ENCODE data around the gene PSMD9. TPM values are rescaled to one million over a fixed set of nuclear protein-coding genes. Genes with fewer than 3 reads are reported as not detected.
A peak's percentile ranks its signal among the peaks of the same experiment; 100 is the strongest.

The PSMD9 gene
- total RNA-seq, 4 donors from 2014 or later, result 52.1 to 104 (median 71.4) TPM

- H3K27me3 ChIP-seq, result no peaks in the 10 kb centered on the region
- H3K9me3 ChIP-seq, result no peaks in the 10 kb centered on the region
- intact Hi-C loops (cut with DNase I), result loop anchor here (10.0 kb wide), 1 partner anchor 113 kb away; the partner anchor contains the start of gene BCL7A
- TF ChIP-seq, protein P1, sequence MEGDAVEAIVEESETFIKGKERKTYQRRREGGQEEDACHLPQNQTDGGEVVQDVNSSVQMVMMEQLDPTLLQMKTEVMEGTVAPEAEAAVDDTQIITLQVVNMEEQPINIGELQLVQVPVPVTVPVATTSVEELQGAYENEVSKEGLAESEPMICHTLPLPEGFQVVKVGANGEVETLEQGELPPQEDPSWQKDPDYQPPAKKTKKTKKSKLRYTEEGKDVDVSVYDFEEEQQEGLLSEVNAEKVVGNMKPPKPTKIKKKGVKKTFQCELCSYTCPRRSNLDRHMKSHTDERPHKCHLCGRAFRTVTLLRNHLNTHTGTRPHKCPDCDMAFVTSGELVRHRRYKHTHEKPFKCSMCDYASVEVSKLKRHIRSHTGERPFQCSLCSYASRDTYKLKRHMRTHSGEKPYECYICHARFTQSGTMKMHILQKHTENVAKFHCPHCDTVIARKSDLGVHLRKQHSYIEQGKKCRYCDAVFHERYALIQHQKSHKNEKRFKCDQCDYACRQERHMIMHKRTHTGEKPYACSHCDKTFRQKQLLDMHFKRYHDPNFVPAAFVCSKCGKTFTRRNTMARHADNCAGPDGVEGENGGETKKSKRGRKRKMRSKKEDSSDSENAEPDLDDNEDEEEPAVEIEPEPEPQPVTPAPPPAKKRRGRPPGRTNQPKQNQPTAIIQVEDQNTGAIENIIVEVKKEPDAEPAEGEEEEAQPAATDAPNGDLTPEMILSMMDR (IDR thresholded peaks at IDR 0.05), result no peak
- no peak for TF ChIP-seq POLR2A (IDR thresholded peaks at IDR 0.05)
- H3K4me1 ChIP-seq, result no peaks in the 10 kb centered on the region
- H3K36me3 ChIP-seq, result peaks cover 4 to 99% (median 16%) of the 10 kb centered on the region in 3 donors
- no peak overlapping the region for H3K27ac ChIP-seq
- 62 to 73% methylated on average over 14 of the region's 14 CpGs for WGBS, 2 donors
- H3K4me3 ChIP-seq, result no peak overlapping the region
- no peak for DNase-seq
Observed at GRCh38 chr12:121911824-121912585, 23.4 kb downstream of the PSMD9 start.

- Histone ChIP-seq H3K4me1 (peaks cover 3 to 13% (median 3%) of the 10 kb centered on the region in 3 donors), H3K36me3 (peaks cover 4 to 78% (median 8%) of the 10 kb centered on the region in 3 donors), H3K4me3 (no peak overlapping the region), H3K27ac (no peak overlapping the region), H3K9me3 (no peaks in the 10 kb centered on the region), H3K27me3 (no peaks in the 10 kb centered on the region)
- 48 to 53% methylated on average over 5 of the region's 5 CpGs for WGBS, 2 donors
- intact Hi-C loops (cut with DNase I), result loop anchor here (10.0 kb wide), 1 partner anchor 109 kb away; the partner anchor contains the start of gene BCL7A
- TF ChIP-seq POLR2A (IDR thresholded peaks at IDR 0.05), result no peak
- TF ChIP-seq, protein P1 (IDR thresholded peaks at IDR 0.05), result no peak
- no peak for DNase-seq
Observed at GRCh38 chr12:121915841-121916321, 27.3 kb downstream of the PSMD9 start.

DNA sequence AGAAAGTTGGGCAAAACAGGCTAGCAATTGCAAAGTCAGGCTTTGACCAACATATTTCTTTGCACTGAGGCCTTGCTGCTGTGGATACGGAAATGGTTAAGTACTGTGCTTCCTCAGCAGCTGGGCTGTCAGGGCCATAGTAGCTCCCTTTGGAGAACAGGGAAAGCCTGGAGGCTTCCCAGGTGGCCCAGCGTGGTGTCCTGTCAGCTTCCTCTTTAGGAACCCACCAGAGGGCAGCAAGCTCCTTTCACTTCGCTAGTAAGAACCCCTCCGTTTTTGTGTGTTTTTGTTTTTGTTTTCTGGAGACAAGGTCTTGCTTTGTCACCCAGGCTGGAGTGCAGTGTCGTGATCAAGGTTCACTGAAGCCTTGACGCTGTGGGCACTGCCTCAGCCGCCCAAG, 28.1 kb downstream of the PSMD9 start:
- TF ChIP-seq, protein P1 (IDR thresholded peaks at IDR 0.05), result no peak
- TF ChIP-seq POLR2A (IDR thresholded peaks at IDR 0.05), result no peak
- Histone ChIP-seq H3K9me3 (no peaks in the 10 kb centered on the region), H3K27me3 (no peaks in the 10 kb centered on the region), H3K4me1 (peaks cover 3 to 13% (median 3%) of the 10 kb centered on the region in 3 donors), H3K27ac (no peak overlapping the region), H3K36me3 (peaks cover 4 to 69% (median 8%) of the 10 kb centered on the region in 3 donors), H3K4me3 (no peak overlapping the region)
- intact Hi-C loops (cut with DNase I), result loop anchor here (10.0 kb wide), 1 partner anchor 108 kb away; the partner anchor contains the start of gene BCL7A
- whole genome bisulfite sequencing, 2 donors, result 68 to 89% methylated on average over 3 to 7 of the region's 7 CpGs
- DNase-seq, result no peak

- Histone ChIP-seq H3K27ac (peak within 1 kb of the TSS in 3 of 4 donors; percentile 15 to 56 (median 48)), H3K4me3 (peak within 1 kb of the TSS; percentile 7 to 58 (median 37)), H3K9me3 (no peaks in the 10 kb centered on the region), H3K27me3 (no peaks in the 10 kb centered on the region), H3K4me1 (peaks cover 3 to 13% (median 3%) of the 10 kb centered on the region in 3 donors), H3K36me3 (peaks cover 3 to 57% (median 4%) of the 10 kb centered on the region in 3 donors)
- 31 to 33% methylated on average over 24 to 33 of the region's 41 CpGs for WGBS, 2 donors
- intact Hi-C loops (cut with DNase I), result loop anchor here (10.0 kb wide), 1 partner anchor 107 kb away; the partner anchor contains the start of gene BCL7A
- TF ChIP-seq, protein P1 (IDR thresholded peaks at IDR 0.05), result peak; percentile 56 to 95 (median 77)
- TF ChIP-seq POLR2A (IDR thresholded peaks at IDR 0.05), result no peak
- peak; percentile 73 for DNase-seq
Observed at GRCh38 chr12:121917950-121918678, 29.5 kb downstream of the PSMD9 start, which contains the start of gene CFAP251. TSS of gene CFAP251 (plus strand) at chr12:121918592. CDS start at chr12:121921306, 2,714 bp downstream.
